Kidney capillary endothelial cell (primary cell): ENCODE measurements around the gene KHDRBS1.
"Not testable (repeated sequence)": the region's sequence is repeated elsewhere in the genome, so short reads cannot be mapped to it uniquely, and the experiment has no call there.

ENCODE experiments used
- DNase-seq: peaks from one replicate; pipeline ENCODE4 v3.0.0-alpha.2; 2018; ENCODE audit warnings: low spot score

Gene KHDRBS1

GRCh38 chr1:32013386-32014198, at the start of gene KHDRBS1:
Gene KHDRBS1, plus strand, starts transcription at chr1:32013868. Its CDS starts 128 bp downstream, at chr1:32013996.
- DNase-seq, result peak; percentile 100

- no peak for DNase-seq
Observed at GRCh38 chr1:31970873-31971272, 42.8 kb upstream of the KHDRBS1 start.

DNA sequence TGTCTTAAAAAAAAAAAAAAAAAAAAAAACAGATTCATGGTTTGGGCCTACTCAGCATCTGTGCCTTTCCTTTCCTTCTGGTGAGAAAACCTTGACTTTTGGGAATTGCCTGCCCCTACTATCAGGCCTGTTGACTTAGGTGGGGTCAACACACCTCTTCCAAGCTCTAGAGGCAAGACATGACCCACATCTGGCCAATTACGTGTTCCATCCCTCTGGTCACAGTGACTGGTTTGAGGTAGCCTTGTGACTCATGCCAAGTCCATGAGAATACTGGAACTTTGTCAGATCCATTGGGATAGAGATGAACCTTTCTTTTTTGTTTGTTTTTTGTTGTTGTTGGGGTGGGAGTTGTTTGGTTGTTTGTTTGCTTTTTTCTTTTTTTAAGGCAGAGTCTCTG, 37.3 kb upstream of the KHDRBS1 start:
- no peak for DNase-seq

GRCh38 chr1:31977385-31978131, 36.1 kb upstream of the KHDRBS1 start:
- DNase-seq, result no peak

DNA sequence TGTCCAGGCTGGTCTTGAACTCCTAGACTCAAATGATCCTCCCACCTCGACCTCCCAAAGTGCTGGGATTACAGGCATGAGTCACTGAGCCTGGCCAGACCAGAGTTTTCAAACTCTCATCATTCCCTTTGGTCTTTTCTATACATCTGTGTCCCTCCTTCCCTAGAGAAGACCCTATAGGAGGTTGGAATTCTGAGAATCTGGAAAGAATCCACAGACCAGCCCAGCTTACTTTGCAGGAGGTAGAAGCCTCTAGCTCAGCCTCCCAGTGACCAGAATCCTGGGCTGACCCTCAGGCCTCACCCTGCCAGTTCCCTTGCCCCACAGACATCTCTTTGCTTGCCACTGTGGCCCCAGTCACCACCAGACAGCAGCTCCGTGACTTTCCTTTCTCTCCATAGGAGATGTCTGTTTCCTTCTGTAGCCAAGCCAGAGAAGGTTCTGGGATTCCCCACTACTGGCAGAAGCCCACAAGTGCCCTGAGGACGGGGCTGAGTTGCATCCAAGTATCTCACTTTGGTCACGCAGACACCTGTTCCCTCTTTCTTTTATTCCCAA, 34.7 kb upstream of the KHDRBS1 start:
- no peak for DNase-seq

DNA sequence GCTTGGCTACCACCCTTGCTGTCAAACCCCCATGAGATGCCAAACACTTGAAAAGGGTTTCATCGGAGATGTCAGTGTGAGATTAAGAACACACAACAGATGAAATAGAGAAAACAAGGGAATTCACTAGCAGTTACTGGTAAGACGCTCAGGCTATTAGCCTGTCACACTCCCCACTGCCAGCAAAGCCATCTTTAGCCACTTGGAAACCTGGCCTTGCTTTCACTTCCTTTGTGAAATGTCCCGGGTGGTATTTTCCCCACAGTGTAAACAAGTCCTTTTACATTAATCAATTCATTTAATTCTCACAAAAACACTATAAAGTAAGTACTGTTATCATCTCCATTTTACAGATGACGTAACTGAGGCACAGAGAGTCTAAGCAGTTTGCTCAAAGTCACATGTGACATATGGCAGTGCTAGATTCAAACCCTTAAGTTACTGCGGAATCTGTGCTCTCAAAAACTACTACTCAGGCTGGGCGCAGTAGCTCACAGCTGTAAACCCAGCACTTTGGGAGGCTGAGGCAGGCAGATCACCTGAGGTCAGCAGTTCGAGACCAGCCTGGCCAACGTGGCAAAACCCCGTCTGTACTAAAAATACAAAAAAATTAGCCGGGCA, 32.7 kb upstream of the KHDRBS1 start:
- DNase-seq, result no peak

DNA sequence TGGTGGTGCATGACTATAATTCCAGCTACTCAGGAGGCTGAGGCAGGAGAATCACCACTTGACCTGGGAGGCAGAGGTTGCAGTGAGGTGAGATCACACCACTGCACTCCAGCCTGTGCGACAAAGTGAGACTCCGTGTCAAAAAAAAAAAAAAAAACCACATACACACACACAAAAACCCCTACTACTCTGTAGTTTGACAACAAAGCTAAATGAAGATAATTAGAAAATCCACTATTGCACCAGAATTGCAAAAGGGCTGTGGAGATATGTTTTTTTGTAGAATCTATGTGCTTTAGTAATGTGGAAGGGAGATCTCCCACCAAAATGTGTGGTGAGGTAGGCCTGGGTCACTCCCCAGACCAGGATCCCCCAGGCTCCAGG, 32.2 kb upstream of the KHDRBS1 start:
- no peak for DNase-seq

DNA sequence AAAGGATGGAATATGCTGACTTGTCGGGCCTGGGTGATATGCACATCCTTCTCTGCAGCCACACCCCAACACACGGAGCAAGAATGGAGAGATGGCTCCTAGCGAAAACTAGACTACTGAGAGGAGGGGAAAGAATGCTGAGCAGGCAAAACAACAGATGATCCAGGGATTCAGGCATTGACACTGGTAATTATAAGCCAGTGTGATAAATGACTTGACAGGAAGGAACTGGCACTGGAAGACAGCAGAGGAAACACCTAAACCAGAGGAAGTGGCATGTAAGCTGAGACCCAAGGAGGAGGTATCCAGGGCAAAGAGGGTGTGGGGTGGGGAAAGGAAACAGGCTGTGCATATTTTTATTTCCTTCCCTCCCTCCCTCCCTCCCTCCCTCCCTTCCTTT, 31.7 kb upstream of the KHDRBS1 start:
- peak; percentile 43 for DNase-seq

DNA sequence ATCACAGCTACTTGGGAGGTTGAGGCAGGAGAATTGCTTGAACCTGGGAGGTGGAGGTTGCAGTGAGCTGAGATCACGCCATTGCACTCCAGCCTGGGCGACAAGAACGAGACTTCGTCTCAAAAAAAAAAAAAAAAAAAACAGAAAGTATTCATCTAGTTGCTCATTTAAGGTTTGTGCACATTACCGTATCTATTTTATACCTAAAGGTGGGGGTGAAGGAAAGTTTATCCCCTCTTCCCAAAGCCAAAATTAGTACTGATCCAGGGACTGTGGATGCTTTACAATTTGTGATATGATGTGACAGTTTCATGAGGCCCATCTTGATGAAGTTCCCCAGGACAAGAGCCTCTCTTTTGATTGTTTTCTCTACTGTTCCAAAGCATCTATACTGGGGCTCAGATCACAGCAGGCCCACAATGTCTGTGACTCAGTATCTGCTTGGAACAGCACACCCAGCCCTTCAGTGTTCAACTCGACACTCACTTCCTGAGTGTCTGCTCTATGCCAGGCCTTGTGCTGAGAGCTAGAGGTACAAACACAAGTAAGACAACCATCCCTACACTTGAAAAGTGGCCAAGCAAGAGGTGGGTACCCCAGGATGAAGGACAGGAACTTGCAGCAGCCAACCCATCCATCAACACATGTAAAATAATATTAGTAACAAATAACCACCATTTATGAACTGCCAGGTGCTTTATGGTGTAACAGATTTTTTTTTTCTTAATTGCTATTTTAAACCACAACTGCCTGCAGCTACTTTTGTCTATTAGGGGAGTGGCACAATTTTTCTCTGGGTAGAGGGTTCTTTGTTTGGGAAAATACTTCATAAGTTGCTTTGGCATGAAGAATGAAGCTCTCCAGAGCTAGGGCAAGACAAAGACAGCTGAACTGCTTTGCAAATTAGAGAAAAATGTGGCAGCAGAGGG, 29.0 kb upstream of the KHDRBS1 start:
- peak; percentile 77 for DNase-seq

- DNase-seq, result no peak
Observed at GRCh38 chr1:31985430-31985829, 28.2 kb upstream of the KHDRBS1 start.

DNA sequence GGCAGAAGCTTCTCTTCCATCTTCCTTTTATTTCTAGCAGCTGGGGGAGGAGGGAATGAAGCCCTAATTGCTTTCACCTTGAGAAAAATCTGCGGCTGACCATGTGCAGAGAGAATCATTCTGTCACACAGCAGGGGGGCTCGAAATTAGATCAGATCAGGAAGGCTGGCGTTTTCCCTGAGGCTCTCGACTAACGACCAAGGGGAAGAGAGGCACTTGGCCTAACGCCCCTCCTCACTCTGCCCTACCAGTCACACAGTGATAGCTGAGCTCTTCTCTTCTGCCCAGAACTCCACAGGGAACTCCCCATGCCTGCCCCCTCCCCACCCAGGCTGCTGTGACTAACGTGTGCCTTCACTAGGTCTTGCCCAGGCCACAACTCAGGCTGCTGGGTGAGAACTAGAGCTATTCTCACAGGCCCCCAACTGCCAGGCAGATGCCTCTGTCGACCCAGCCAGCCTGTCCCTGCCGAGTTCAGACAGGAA, 26.5 kb upstream of the KHDRBS1 start:
- no peak for DNase-seq

DNA sequence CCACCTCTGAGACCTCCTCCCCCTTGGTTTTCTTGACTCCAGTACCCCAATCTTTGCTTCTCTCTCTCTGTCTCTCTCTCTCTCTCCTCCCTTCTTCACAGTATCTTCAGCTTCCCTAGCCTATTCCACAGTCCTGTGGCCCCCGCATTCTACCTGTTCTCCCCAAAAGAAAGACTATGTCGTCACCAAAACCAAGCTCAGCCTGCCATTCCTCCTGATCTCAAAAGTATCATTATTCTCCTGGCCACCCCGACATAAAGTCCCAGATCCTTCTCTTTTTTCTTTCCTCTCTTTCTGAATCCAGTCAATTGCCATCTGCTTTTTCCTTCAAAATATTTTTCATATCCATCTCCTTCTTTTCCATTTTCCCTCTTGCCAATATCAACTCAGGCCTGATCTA, 23.7 kb upstream of the KHDRBS1 start:
- DNase-seq, result no peak

- no peak for DNase-seq
Observed at GRCh38 chr1:31991182-31991581, 22.5 kb upstream of the KHDRBS1 start.

DNA sequence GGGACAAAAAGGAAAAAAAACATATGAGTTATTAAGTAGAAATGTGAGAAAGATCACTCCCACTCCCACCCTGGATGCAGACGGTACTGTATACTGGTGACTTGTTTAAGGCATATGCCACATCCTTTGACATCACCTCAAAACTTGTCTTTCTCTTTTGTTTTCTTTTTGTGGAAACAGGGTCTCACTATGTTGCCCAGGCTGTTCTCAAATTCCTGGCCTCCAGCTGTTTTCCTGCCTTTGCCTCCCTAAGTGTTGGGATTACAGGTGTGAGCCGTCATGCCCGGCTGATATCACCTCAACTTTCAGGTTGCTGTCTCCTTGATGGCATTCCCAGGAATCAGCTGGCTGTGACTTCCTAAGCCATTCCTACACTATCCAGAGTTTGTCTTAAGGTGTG, 18.4 kb upstream of the KHDRBS1 start:
- DNase-seq, result no peak

DNA sequence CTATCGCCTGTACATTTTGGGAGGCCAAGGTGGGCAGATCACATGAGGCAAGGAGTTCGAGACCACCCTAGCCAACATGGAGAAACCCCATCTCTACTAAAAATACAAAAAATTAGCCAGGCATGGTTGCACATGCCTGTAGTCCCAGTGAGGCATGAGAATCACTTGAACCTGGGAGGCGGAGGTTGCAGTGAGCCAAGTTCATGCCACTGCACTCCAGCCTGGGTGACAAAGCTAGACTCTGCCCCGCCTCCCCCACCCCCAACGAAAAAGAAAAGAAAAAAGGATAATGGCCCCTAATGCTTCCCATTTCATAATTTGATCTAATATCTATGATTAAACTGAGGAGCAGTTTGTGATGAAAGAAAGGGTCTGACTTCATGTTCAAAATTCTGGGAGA, 17.5 kb upstream of the KHDRBS1 start:
- DNase-seq, result not testable (repeated sequence)

DNA sequence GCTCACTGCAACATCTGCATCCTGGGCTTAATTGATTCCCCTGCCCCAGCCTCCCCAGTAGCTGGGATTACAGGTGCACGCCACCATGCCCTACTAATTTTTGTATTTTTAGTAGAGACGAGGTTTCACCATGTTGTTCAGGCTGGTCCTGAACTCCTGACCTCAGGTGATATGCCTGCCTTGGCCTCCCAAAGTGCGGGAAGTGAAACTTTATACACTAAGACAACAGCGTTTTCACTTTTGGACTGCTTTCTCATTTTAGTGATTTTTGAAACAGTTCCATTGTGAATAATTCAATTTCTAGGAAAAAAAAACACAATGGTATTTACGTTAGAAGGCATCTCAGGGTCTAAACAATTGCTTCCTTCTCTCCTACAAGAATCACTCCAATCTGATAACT, 11.8 kb upstream of the KHDRBS1 start:
- no peak for DNase-seq

- not testable (repeated sequence) for DNase-seq
Observed at GRCh38 chr1:32002285-32002684, 11.4 kb upstream of the KHDRBS1 start.

- DNase-seq, result no peak
Observed at GRCh38 chr1:32005522-32005921, 8.1 kb upstream of the KHDRBS1 start.

DNA sequence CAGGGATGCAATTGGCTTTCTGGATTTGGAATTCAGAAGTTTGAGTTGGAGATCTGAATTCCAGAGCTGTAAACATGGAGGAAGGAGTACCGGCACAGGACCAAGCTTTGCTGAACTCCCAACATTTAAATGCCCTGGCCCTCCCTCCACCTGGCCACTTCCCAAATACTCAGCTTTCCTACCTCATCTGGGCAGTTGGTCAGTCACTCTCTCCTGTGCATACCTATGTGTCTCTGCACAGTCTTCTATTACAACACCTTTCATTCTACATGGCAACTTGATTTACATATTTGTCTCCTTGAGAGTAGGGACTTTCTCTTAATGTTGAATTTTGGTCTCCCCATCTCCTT, 6.1 kb upstream of the KHDRBS1 start:
- no peak for DNase-seq

- no peak for DNase-seq
Observed at GRCh38 chr1:32010246-32010645, 3.4 kb upstream of the KHDRBS1 start.

- DNase-seq, result no peak
Observed at GRCh38 chr1:32012709-32013385, 821 bp upstream of the KHDRBS1 start.
